RWPE2 (cell line): ENCODE data around the gene PCK1.

Source experiments
- ATAC-seq: fragments of 200-7000 bp; cut with Tn5 transposase; 3 replicates; pipeline ENCODE4 v1.9.1; 2021; ENCODE audit warnings: low read depth
- DNase-seq: peaks from one replicate; pipeline ENCODE4 v3.0.0-alpha.2; 2020; ENCODE audit warnings: low spot score
- H3K27ac ChIP-seq: fragments of 450-650 bp; 2 replicates; pipeline ENCODE4 v1.5.1; 2017; ENCODE audit warnings: mild to moderate bottlenecking; ENCODE audit not compliant: poor library complexity, severe bottlenecking
- H3K27me3 ChIP-seq: fragments of 250-450 bp; sonication (Bioruptor Pico); 2 replicates; pipeline ENCODE4 v1.5.1; 2021; ENCODE audit warnings: mild to moderate bottlenecking, moderate library complexity; ENCODE audit not compliant: insufficient read depth, poor library complexity, severe bottlenecking
- H3K36me3 ChIP-seq: fragments of 250-450 bp; sonication (Bioruptor Pico); 2 replicates; pipeline ENCODE4 v1.5.1; 2020; ENCODE audit warnings: low read depth, mild to moderate bottlenecking, moderate library complexity
- H3K4me1 ChIP-seq: fragments of 250-450 bp; sonication (Bioruptor Pico); 2 replicates; pipeline ENCODE4 v1.5.1; 2021; ENCODE audit warnings: mild to moderate bottlenecking, moderate library complexity; ENCODE audit not compliant: insufficient read depth, poor library complexity, severe bottlenecking
- H3K4me3 ChIP-seq: fragments of 250-450 bp; sonication (Bioruptor Pico); 2 replicates; pipeline ENCODE4 v1.5.1; 2021; ENCODE audit warnings: mild to moderate bottlenecking, moderate library complexity; ENCODE audit not compliant: severe bottlenecking
- H3K9me3 ChIP-seq: fragments of 250-450 bp; sonication (Bioruptor Pico); 2 replicates; pipeline ENCODE4 v1.5.1; 2021; ENCODE audit warnings: mild to moderate bottlenecking, moderate library complexity; ENCODE audit not compliant: severe bottlenecking
- TF ChIP-seq, protein P1 (sequence below): fragments of 450-650 bp; IDR thresholded peaks from one replicate; pipeline ENCODE4 v1.5.1; 2017; ENCODE audit warnings: mild to moderate bottlenecking, moderate library complexity; ENCODE audit not compliant: poor library complexity, severe bottlenecking

PCK1 gene

GRCh38 chr20:57598060-57598459, 37.1 kb downstream of the PCK1 start:
- TF ChIP-seq, protein P1, sequence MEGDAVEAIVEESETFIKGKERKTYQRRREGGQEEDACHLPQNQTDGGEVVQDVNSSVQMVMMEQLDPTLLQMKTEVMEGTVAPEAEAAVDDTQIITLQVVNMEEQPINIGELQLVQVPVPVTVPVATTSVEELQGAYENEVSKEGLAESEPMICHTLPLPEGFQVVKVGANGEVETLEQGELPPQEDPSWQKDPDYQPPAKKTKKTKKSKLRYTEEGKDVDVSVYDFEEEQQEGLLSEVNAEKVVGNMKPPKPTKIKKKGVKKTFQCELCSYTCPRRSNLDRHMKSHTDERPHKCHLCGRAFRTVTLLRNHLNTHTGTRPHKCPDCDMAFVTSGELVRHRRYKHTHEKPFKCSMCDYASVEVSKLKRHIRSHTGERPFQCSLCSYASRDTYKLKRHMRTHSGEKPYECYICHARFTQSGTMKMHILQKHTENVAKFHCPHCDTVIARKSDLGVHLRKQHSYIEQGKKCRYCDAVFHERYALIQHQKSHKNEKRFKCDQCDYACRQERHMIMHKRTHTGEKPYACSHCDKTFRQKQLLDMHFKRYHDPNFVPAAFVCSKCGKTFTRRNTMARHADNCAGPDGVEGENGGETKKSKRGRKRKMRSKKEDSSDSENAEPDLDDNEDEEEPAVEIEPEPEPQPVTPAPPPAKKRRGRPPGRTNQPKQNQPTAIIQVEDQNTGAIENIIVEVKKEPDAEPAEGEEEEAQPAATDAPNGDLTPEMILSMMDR, result no peak
- no peaks in the 10 kb centered on the region for H3K27me3 ChIP-seq
- no peaks in the 10 kb centered on the region for H3K36me3 ChIP-seq
- H3K4me1 ChIP-seq, result no peaks in the 10 kb centered on the region
- no peak overlapping the region for H3K27ac ChIP-seq
- H3K9me3 ChIP-seq, result no peaks in the 10 kb centered on the region
- H3K4me3 ChIP-seq, result no peak overlapping the region
- ATAC-seq (no peak), DNase-seq (no peak)

DNA sequence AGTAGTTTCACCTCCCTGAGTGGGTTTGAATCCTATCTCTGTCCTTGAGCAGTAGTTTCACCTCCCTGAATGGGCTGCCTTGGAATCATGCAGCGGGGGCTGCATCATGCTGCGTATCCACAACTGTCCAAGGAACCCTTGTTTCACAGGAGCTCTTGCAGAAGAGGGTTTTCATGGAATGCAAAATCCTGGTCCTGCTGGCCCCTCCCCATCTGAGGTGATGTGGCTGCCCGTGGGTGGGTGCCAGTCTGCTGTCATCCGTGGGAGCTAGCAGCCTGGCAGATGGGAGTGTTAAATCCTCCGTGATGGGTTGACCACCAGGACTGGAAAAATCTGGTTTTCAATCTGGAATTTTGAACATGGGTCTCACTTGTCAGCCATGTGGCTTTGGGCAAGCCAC, 37.6 kb downstream of the PCK1 start:
- no peaks in the 10 kb centered on the region for H3K4me1 ChIP-seq
- H3K27me3 ChIP-seq, result no peaks in the 10 kb centered on the region
- H3K36me3 ChIP-seq, result no peaks in the 10 kb centered on the region
- no peak overlapping the region for H3K27ac ChIP-seq
- ATAC-seq (no peak), DNase-seq (no peak)
- no peaks in the 10 kb centered on the region for H3K9me3 ChIP-seq
- no peak overlapping the region for H3K4me3 ChIP-seq
- TF ChIP-seq, protein P1, result no peak

GRCh38 chr20:57600320-57601210, 39.7 kb downstream of the PCK1 start:
- Histone ChIP-seq H3K4me1 (no peaks in the 10 kb centered on the region), H3K4me3 (no peak overlapping the region), H3K27ac (no peak overlapping the region), H3K27me3 (no peaks in the 10 kb centered on the region), H3K9me3 (no peaks in the 10 kb centered on the region), H3K36me3 (no peaks in the 10 kb centered on the region)
- ATAC-seq (peak; percentile 65), DNase-seq (no peak)
- TF ChIP-seq, protein P1, result no peak

DNA sequence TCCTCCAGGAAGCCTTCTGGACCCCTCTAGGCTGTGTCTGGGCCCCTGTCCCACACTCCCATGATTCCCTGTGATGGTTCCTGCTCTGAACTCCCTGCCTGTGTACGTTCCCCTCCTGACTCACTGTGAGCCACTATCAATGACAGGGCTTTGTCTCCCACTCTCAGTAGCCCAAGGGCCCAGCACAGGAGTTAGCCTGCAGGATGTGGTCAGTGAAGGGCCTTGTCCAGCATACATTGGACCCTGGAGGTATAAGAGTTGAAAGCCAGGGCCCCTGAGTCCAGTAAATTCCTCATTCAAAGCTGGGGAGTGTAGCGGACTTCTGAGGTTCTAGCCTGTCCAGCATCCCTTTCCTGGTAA, 40.3 kb downstream of the PCK1 start:
- DNase-seq, result no peak
- H3K4me3 ChIP-seq, result no peak overlapping the region
- ATAC-seq, result no peak
- H3K27ac ChIP-seq, result no peak overlapping the region
- H3K27me3 ChIP-seq, result no peaks in the 10 kb centered on the region
- H3K9me3 ChIP-seq, result no peaks in the 10 kb centered on the region
- TF ChIP-seq, protein P1, result no peak
- H3K36me3 ChIP-seq, result no peaks in the 10 kb centered on the region
- H3K4me1 ChIP-seq, result no peaks in the 10 kb centered on the region

DNA sequence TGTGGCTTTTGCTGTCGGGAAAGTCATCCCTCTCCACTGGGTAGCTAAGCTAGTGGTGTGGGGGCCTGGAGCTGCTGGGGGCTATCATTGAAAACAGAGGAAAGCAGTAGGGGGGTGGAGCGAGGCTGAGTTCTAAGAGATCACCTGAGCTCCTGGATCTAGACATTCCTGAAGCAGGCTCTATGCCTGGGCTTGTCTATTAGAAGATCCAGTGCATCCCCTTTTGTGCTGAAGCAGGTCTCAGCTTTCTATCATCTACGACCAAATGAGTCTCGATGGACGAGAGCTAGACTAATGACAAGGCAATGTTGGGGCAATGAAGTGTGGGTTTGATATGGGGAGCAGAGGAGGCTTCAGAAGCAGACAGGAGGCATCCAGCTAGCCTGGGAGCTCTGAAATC, 40.8 kb downstream of the PCK1 start:
- TF ChIP-seq, protein P1, result no peak
- Histone ChIP-seq H3K27ac (no peak overlapping the region), H3K36me3 (no peaks in the 10 kb centered on the region), H3K27me3 (no peaks in the 10 kb centered on the region), H3K4me1 (no peaks in the 10 kb centered on the region), H3K4me3 (no peak overlapping the region), H3K9me3 (no peaks in the 10 kb centered on the region)
- DNase-seq (no peak), ATAC-seq (no peak)
